Measurements from ENCODE around the gene PSME3IP1.
A peak's percentile ranks its signal among the peaks of the same experiment; 100 is the strongest.

The PSME3IP1 gene

GRCh38 chr16:57133886-57134285 lies 52.0 kb downstream of the PSME3IP1 start:
- ATAC-seq (peak; percentile 37), DNase-seq (peak; percentile 41)
- peak overlapping the region; percentile 52 for H3K4me3 Mint-ChIP-seq

GRCh38 chr16:57133031-57133430 lies 52.8 kb downstream of the PSME3IP1 start:
- Mint-ChIP-seq H3K4me1 (peaks cover 80% of the 10 kb centered on the region), H3K4me3 (no peak overlapping the region), H3K27ac (peak overlapping the region; percentile 94)

More at GRCh38 chr16:57133886-57134285, 52.0 kb downstream of the PSME3IP1 start:
- Mint-ChIP-seq H3K36me3 (ENCODE audit: low read depth) (no peaks in the 10 kb centered on the region), H3K4me1 (peaks cover 72% of the 10 kb centered on the region), H3K27me3 (no peaks in the 10 kb centered on the region), H3K9me3 (no peaks in the 10 kb centered on the region), H3K27ac (peak overlapping the region; percentile 81)

GRCh38 chr16:57132470-57132869 lies 53.4 kb downstream of the PSME3IP1 start:
- Mint-ChIP-seq H3K4me3 (no peak overlapping the region), H3K27ac (peak overlapping the region; percentile 94), H3K9me3 (no peaks in the 10 kb centered on the region), H3K36me3 (ENCODE audit: low read depth) (no peaks in the 10 kb centered on the region), H3K27me3 (no peaks in the 10 kb centered on the region), H3K4me1 (peaks cover 85% of the 10 kb centered on the region)
- no peak for ATAC-seq
- peak; percentile 15 for DNase-seq

More at GRCh38 chr16:57133031-57133430, 52.8 kb downstream of the PSME3IP1 start:
- no peaks in the 10 kb centered on the region for H3K9me3 Mint-ChIP-seq
- no peaks in the 10 kb centered on the region for H3K36me3 Mint-ChIP-seq (ENCODE audit: low read depth)
- DNase-seq (no peak), ATAC-seq (no peak)
- H3K27me3 Mint-ChIP-seq = no peaks in the 10 kb centered on the region

GRCh38 chr16:57131351-57131970 lies 54.4 kb downstream of the PSME3IP1 start:
- Mint-ChIP-seq H3K27me3 (no peaks in the 10 kb centered on the region), H3K9me3 (no peaks in the 10 kb centered on the region), H3K4me3 (no peak overlapping the region), H3K27ac (peak overlapping the region; percentile 94), H3K36me3 (ENCODE audit: low read depth) (no peaks in the 10 kb centered on the region), H3K4me1 (peaks cover 95% of the 10 kb centered on the region)
- DNase-seq (peak; percentile 38), ATAC-seq (peak; percentile 3)

- no peaks in the 10 kb centered on the region for H3K36me3 Mint-ChIP-seq (ENCODE audit: low read depth)
- no peaks in the 10 kb centered on the region for H3K27me3 Mint-ChIP-seq
- peaks cover 95% of the 10 kb centered on the region for H3K4me1 Mint-ChIP-seq
- no peak for DNase-seq
- H3K27ac Mint-ChIP-seq = peak overlapping the region; percentile 94
- H3K9me3 Mint-ChIP-seq = no peaks in the 10 kb centered on the region
- peak overlapping the region; percentile 25 for H3K4me3 Mint-ChIP-seq
- no peak for ATAC-seq
These were observed 54.9 kb downstream of the PSME3IP1 start for GRCh38 chr16:57130950-57131321.

- DNase-seq (peak; percentile 67), ATAC-seq (peak; percentile 73)
- Mint-ChIP-seq H3K36me3 (ENCODE audit: low read depth) (no peaks in the 10 kb centered on the region), H3K4me3 (peak overlapping the region; percentile 70), H3K27me3 (no peaks in the 10 kb centered on the region), H3K4me1 (peaks cover 92% of the 10 kb centered on the region), H3K27ac (peak overlapping the region; percentile 94), H3K9me3 (no peaks in the 10 kb centered on the region)
These were observed 57.0 kb downstream of the PSME3IP1 start for GRCh38 chr16:57128771-57129389.

- DNase-seq = peak; percentile 12
- Mint-ChIP-seq H3K36me3 (ENCODE audit: low read depth) (no peaks in the 10 kb centered on the region), H3K4me3 (peak overlapping the region; percentile 2), H3K27ac (peak overlapping the region; percentile 61), H3K4me1 (peaks cover 91% of the 10 kb centered on the region), H3K9me3 (no peaks in the 10 kb centered on the region), H3K27me3 (no peaks in the 10 kb centered on the region)
- ATAC-seq = no peak
These were observed 58.0 kb downstream of the PSME3IP1 start for GRCh38 chr16:57127836-57128235.

GRCh38 chr16:57127037-57127763 lies 58.6 kb downstream of the PSME3IP1 start:
- Mint-ChIP-seq H3K4me1 (peaks cover 86% of the 10 kb centered on the region), H3K27ac (peak overlapping the region; percentile 61), H3K4me3 (peak overlapping the region; percentile 2), H3K36me3 (ENCODE audit: low read depth) (no peaks in the 10 kb centered on the region), H3K27me3 (no peaks in the 10 kb centered on the region), H3K9me3 (no peaks in the 10 kb centered on the region)
- DNase-seq (peak; percentile 17), ATAC-seq (peak; percentile 16)

GRCh38 chr16:57126411-57126810 lies 59.4 kb downstream of the PSME3IP1 start:
- no peaks in the 10 kb centered on the region for H3K36me3 Mint-ChIP-seq (ENCODE audit: low read depth)
- no peak for DNase-seq
- no peak overlapping the region for H3K27ac Mint-ChIP-seq
- peaks cover 78% of the 10 kb centered on the region for H3K4me1 Mint-ChIP-seq
- no peaks in the 10 kb centered on the region for H3K9me3 Mint-ChIP-seq
- H3K4me3 Mint-ChIP-seq = no peak overlapping the region
- no peaks in the 10 kb centered on the region for H3K27me3 Mint-ChIP-seq
- no peak for ATAC-seq

GRCh38 chr16:57125969-57126368 lies 59.9 kb downstream of the PSME3IP1 start:
- Mint-ChIP-seq H3K36me3 (ENCODE audit: low read depth) (no peaks in the 10 kb centered on the region), H3K27me3 (no peaks in the 10 kb centered on the region), H3K27ac (no peak overlapping the region), H3K4me1 (peaks cover 74% of the 10 kb centered on the region), H3K9me3 (no peaks in the 10 kb centered on the region), H3K4me3 (no peak overlapping the region)
- DNase-seq = no peak
- no peak for ATAC-seq

GRCh38 chr16:57125376-57125775 lies 60.5 kb downstream of the PSME3IP1 start:
- DNase-seq = no peak

GRCh38 chr16:57123974-57124674 lies 61.7 kb downstream of the PSME3IP1 start:
- no peak overlapping the region for H3K4me3 Mint-ChIP-seq
- H3K27me3 Mint-ChIP-seq = no peaks in the 10 kb centered on the region
- ATAC-seq (no peak), DNase-seq (no peak)
- H3K4me1 Mint-ChIP-seq = peaks cover 56% of the 10 kb centered on the region
- no peaks in the 10 kb centered on the region for H3K36me3 Mint-ChIP-seq (ENCODE audit: low read depth)
- H3K27ac Mint-ChIP-seq = peak overlapping the region; percentile 46
- no peaks in the 10 kb centered on the region for H3K9me3 Mint-ChIP-seq

More at GRCh38 chr16:57125376-57125775, 60.5 kb downstream of the PSME3IP1 start:
- Mint-ChIP-seq H3K27ac (no peak overlapping the region), H3K27me3 (no peaks in the 10 kb centered on the region), H3K4me3 (no peak overlapping the region), H3K4me1 (peaks cover 68% of the 10 kb centered on the region), H3K9me3 (no peaks in the 10 kb centered on the region), H3K36me3 (ENCODE audit: low read depth) (no peaks in the 10 kb centered on the region)
- ATAC-seq = no peak

GRCh38 chr16:57123216-57123973 lies 62.4 kb downstream of the PSME3IP1 start:
- ATAC-seq (no peak), DNase-seq (no peak)
- no peaks in the 10 kb centered on the region for H3K36me3 Mint-ChIP-seq (ENCODE audit: low read depth)
- no peak overlapping the region for H3K4me3 Mint-ChIP-seq
- H3K4me1 Mint-ChIP-seq = peaks cover 49% of the 10 kb centered on the region
- no peaks in the 10 kb centered on the region for H3K27me3 Mint-ChIP-seq
- H3K27ac Mint-ChIP-seq = peak overlapping the region; percentile 46
- H3K9me3 Mint-ChIP-seq = no peaks in the 10 kb centered on the region
